ENCODE results near the gene SRPK3. TPM values are rescaled to one million over a fixed set of nuclear protein-coding genes. Genes with fewer than 3 reads are reported as not detected.

The SRPK3 gene
- total and polyA plus RNA-seq, 2 donors (not counting 3 experiments of a cell fraction or from before 2014, with no cell fraction given), result 0.25 to 0.40 TPM

DNA sequence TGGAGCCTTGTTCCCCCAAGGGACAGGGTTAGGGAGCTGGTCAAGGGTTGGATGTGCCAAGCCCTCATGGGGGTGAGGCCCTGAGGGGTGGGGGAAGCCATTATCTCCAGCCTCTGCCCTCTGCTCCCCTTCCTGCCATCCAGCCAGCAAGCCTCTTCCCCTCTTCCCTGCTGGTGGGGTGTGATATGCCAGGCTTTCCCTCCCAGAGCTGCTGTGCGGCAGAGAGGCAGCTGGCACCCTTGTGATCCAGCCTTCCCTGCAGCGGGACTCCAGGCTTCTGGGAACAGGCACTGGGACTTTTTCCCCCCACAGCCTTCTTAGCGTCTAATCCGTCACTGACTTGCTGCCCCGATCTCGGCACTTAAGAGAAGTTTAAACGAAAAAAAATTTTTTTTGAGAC, 19.9 kb downstream of the SRPK3 start:
- FAIRE-seq (no peak), DNase-seq (ENCODE audit: low read depth, low spot score) (no peak)
- H3K27me3 ChIP-seq (ENCODE audit: control insufficient read depth in 2 of 2, insufficient read depth in 2 of 2, low read length in 2 of 2), result no peaks in the 10 kb centered on the region
- ChIA-PET CTCF (no interaction called here), POLR2A (no interaction called here)
- peaks cover 4% of the 10 kb centered on the region for H3K4me1 ChIP-seq (ENCODE audit: control insufficient read depth, extremely low read depth, insufficient read depth, low read length)
- H3K9me3 ChIP-seq (replicated peaks; ENCODE audit: control insufficient read depth, insufficient read depth, low read length), result no peaks in the 10 kb centered on the region
- no peaks in the 10 kb centered on the region for H4K20me1 ChIP-seq (replicated peaks; ENCODE audit: control insufficient read depth, extremely low read depth, insufficient read depth, low read length)
- no peak overlapping the region for H3K27ac ChIP-seq (ENCODE audit: insufficient read depth, low read depth, low read length)
- no peak overlapping the region for H3K9ac ChIP-seq (replicated peaks; ENCODE audit: extremely low read depth, insufficient read depth, low read length)
- dilution Hi-C loops (cut with MboI; ENCODE audit: extremely low pct_ligation_motif_present, low sequenced_read_pairs) (no loop called here), intact Hi-C loops (cut with micrococcal nuclease) (no loop called here)
- H3K4me2 ChIP-seq (ENCODE audit: insufficient read depth, low read length), result no peak overlapping the region
- H3K9me1 ChIP-seq (replicated peaks; ENCODE audit: control insufficient read depth, extremely low read depth, insufficient read depth, low read length), result no peaks in the 10 kb centered on the region
- H3K79me2 ChIP-seq (ENCODE audit: control insufficient read depth, insufficient read depth, low read length), result peaks cover 14% of the 10 kb centered on the region
- peaks cover 0 to 16% of the 10 kb centered on the region in 2 experiments for H3K36me3 ChIP-seq (ENCODE audit: control insufficient read depth in 2 of 2, extremely low read depth in 1 of 2, insufficient read depth in 2 of 2, low read length in 2 of 2)
- H2AFZ ChIP-seq (ENCODE audit: low read depth, low read length), result no peak overlapping the region
- H3K4me3 ChIP-seq (replicated peaks in 1 of 3; ENCODE audit: insufficient read depth in 1 of 3, low read depth in 1 of 3, low read length in 3 of 3), result no peak overlapping the region
- TF ChIP-seq FOS (IDR thresholded peaks at IDR 0.05; ENCODE audit: borderline replicate concordance, insufficient read depth, low read length), result no peak
- TF ChIP-seq JUN (IDR thresholded peaks at IDR 0.05; ENCODE audit: borderline replicate concordance, insufficient read depth, insufficient read length, low read depth), result no peak
- TF ChIP-seq CTCF (IDR thresholded peaks at IDR 0.05; ENCODE audit: extremely low read depth in 1 of 2, insufficient read depth in 1 of 2, low read depth in 1 of 2, low read length in 2 of 2), result no peak
- TF ChIP-seq EZH2 (IDR thresholded peaks at IDR 0.05; ENCODE audit: borderline replicate concordance, low read depth, low read length, severe bottlenecking), result no peak
- TF ChIP-seq POLR2A (IDR thresholded peaks at IDR 0.05; ENCODE audit: low read depth, low read length), result no peak
- no peak for TF ChIP-seq POLR2AphosphoS5 (IDR thresholded peaks at IDR 0.05; ENCODE audit: insufficient read depth, low read depth, low read length)
- no peak for TF ChIP-seq MAX (IDR thresholded peaks at IDR 0.05; ENCODE audit: insufficient read depth, insufficient read length)
- no peak for TF ChIP-seq GATA2 (IDR thresholded peaks at IDR 0.05; ENCODE audit: insufficient read depth, insufficient read length, low read depth, low read length)
- no peak for TF ChIP-seq MYC (IDR thresholded peaks at IDR 0.05; ENCODE audit: low read depth, low read length)
- BruUV-seq (replicated peaks), result no TSS peak

Measured in endothelial cell of umbilical vein (primary cell).